Stimulated activated CD8-positive, alpha-beta memory T cell treated with anti-CD3 and anti-CD28 coated beads, Interleukin-12 subunit alpha, Interleukin-12 subunit beta, amount 100 ng/mL, for 4 hours (primary cell): Measurements from ENCODE around the gene RSBN1.
"Not testable (repeated sequence)": the region's sequence is repeated elsewhere in the genome, so short reads cannot be mapped to it uniquely, and the experiment has no call there.

Experiments
- DNase-seq: peaks from one replicate; pipeline ENCODE4 v3.0.0-alpha.2; 2020; ENCODE audit warnings: low read depth

The RSBN1 gene

GRCh38 chr1:113742515-113742914 is 69.8 kb downstream of the RSBN1 start:
- DNase-seq: no peak

GRCh38 chr1:113734357-113735055 is 77.8 kb downstream of the RSBN1 start:
- no peak for DNase-seq

DNA sequence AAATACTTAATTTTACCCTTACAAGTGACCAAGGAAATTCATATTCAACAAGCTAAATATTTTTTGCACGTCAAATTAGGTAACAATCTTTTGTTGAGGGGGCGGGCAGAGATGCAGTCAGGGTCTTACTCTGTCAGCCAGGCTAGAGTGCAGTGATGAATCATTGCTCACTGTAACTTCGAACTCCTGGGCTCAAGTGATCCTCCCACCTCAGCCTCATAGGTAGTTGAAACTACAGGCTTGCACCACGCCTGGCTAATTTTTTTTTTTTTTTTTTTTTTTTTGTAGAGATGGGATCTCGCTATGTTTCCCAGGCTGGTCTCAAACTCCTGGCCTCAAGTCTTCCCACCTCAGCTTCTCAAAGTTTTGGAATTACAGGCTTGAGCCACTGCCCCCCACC is 79.5 kb downstream of the RSBN1 start:
- no peak for DNase-seq

- no peak for DNase-seq
Observed at GRCh38 chr1:113721010-113721409, 91.3 kb downstream of the RSBN1 start.

GRCh38 chr1:113718621-113719020 is 93.7 kb downstream of the RSBN1 start:
- not testable (repeated sequence) for DNase-seq

- DNase-seq: not testable (repeated sequence)
Observed at GRCh38 chr1:113717506-113717905, 94.8 kb downstream of the RSBN1 start.

DNA sequence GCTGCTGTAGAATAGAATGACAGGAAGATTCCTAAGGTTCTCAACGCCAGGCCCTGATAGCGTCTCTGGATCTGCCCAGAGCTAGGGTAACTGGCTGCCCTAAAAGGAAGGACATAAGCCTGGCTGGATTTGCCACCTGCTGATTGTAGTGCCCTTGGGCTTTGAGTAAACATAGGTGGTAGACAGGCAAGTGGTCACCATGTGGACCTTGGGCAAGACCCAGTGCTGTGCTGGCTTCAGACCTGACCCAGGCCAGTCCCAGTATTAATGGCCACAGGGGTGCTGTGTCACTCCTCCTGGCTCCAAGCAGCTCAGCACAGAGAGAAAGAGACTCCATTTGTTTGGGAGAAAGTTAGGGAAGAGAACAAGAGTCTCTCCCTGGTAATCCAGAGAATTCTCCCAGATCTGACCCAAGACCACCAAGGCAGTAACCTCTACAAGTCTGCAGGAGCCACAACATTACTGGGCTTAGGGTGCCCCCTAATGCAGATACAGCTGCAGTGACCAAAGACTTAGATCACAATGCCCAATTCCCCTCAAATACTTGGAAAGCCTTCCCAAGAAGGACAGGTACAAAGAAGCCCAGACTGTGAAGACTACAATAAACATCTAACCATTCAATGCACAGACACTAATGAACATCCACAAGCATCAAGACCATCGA is 97.5 kb downstream of the RSBN1 start:
- DNase-seq: no peak
